Prostate gland (tissue), 2 donors: ENCODE measurements around the gene CHCT1.

ENCODE experiments used
- CTCF ChIP-seq, 4 experiments: fragments of 200-600 bp in 2 of 4; fragments of 450-650 bp in 2 of 4; sonication (generic) in 2 of 4; IDR thresholded peaks; 1 replicate in 3 of 4; 2 replicates in 1 of 4; pipeline ENCODE4 v1.5.1; 2016 to 2019; ENCODE audit warnings: antibody characterized with exemption in 4 of 4, mild to moderate bottlenecking in 2 of 4, moderate library complexity in 2 of 4
- POLR2A ChIP-seq: fragments of 450-650 bp; IDR thresholded peaks from one replicate; pipeline ENCODE4 v1.6.1; 2016; ENCODE audit warnings: antibody characterized with exemption, mild to moderate bottlenecking

GRCh38 chr17:60393840-60394723, 28.2 kb upstream of the CHCT1 start:
- TF ChIP-seq CTCF (IDR thresholded peaks at IDR 0.05) (no peak), POLR2A (no peak)
